GM12878 (cell line): Measurements from ENCODE around the gene MR1. TPM values are rescaled to one million over a fixed set of nuclear protein-coding genes. Genes with fewer than 3 reads are reported as not detected.

Experiments used
- EP300 ChIP-seq, 2 experiments: fragments of 150-350 bp in 1 of 2; IDR thresholded peaks; 2 replicates each; pipeline ENCODE4 v1.6.1; 2011 to 2012; ENCODE audit warnings: low read depth in 2 of 2, low read length in 2 of 2, borderline replicate concordance in 1 of 2, improper control_type of control experiment in 1 of 2, inconsistent platforms in 1 of 2; ENCODE audit not compliant: control insufficient read depth in 1 of 2
- FOXK2 ChIP-seq: fragments of 450-650 bp; IDR thresholded peaks from 2 replicates; pipeline ENCODE4 v1.6.1; 2017; ENCODE audit warnings: mild to moderate bottlenecking, moderate library complexity
- GATAD2B ChIP-seq: fragments of 450-650 bp; conservative IDR thresholded peaks from 2 replicates; pipeline ENCODE4 v1.6.1; 2017; ENCODE audit warnings: low read depth, mild to moderate bottlenecking, moderate library complexity
- NFYA ChIP-seq: IDR thresholded peaks from 2 replicates; pipeline ENCODE4 v1.6.1; 2011; ENCODE audit warnings: low read depth, mild to moderate bottlenecking, low read length, improper control_type of control experiment, borderline replicate concordance
- PAX8 ChIP-seq: fragments of 450-650 bp; IDR thresholded peaks from 2 replicates; pipeline ENCODE4 v1.6.1; 2017; ENCODE audit warnings: mild to moderate bottlenecking, moderate library complexity
- PML ChIP-seq: IDR thresholded peaks from 2 replicates; pipeline ENCODE4 v1.6.1; 2012; ENCODE audit warnings: low read length, inconsistent platforms
- POLR2A ChIP-seq: IDR thresholded peaks from 2 replicates; pipeline ENCODE4 v1.6.1; 2011; ENCODE audit warnings: low read depth, mild to moderate bottlenecking, low read length
- POLR2AphosphoS2 ChIP-seq: IDR thresholded peaks from 2 replicates; pipeline ENCODE4 v1.6.1; 2011; ENCODE audit warnings: low read depth, mild to moderate bottlenecking, low read length, improper control_type of control experiment, moderate library complexity
- POLR2AphosphoS5 ChIP-seq: IDR thresholded peaks from 2 replicates; pipeline ENCODE4 v1.6.1; 2011; ENCODE audit warnings: mild to moderate bottlenecking, low read length, inconsistent platforms
- PRDM15 ChIP-seq: fragments of 450-650 bp; formaldehyde crosslinking; IDR thresholded peaks from 2 replicates; pipeline ENCODE4 v1.4.0; 2020; ENCODE audit warnings: mild to moderate bottlenecking, moderate library complexity
- RBBP5 ChIP-seq: fragments of 200-600 bp; sonication (generic); conservative IDR thresholded peaks from 2 replicates; pipeline ENCODE4 v1.6.1; 2016
- SIX5 ChIP-seq: IDR thresholded peaks from 2 replicates; pipeline ENCODE4 v1.6.1; 2011; ENCODE audit warnings: mild to moderate bottlenecking, low read depth, low read length, moderate library complexity; ENCODE audit not compliant: severe bottlenecking
- SMAD1 ChIP-seq: fragments of 450-650 bp; IDR thresholded peaks from 2 replicates; pipeline ENCODE4 v1.6.1; 2018; ENCODE audit warnings: mild to moderate bottlenecking, low read depth; ENCODE audit not compliant: partially characterized antibody
- STAT3 ChIP-seq: IDR thresholded peaks from 2 replicates; pipeline ENCODE4 v1.6.1; 2011; ENCODE audit warnings: low read depth, low read length, improper control_type of control experiment
- TARDBP ChIP-seq: IDR thresholded peaks from 2 replicates; pipeline ENCODE4 v1.6.1; 2016; ENCODE audit warnings: borderline replicate concordance
- ZBED1 ChIP-seq: IDR thresholded peaks from 2 replicates; pipeline ENCODE4 v1.6.1; 2016; ENCODE audit warnings: borderline replicate concordance
- ZSCAN29 ChIP-seq: fragments of 450-650 bp; IDR thresholded peaks from 2 replicates; pipeline ENCODE4 v1.6.1; 2017; ENCODE audit warnings: mild to moderate bottlenecking, moderate library complexity
- polyA plus RNA-seq, 11 experiments: library from polyadenylated mRNA; depleted of rRNA in 4 of 11; unstranded in 6 of 11; stranded (reverse) in 5 of 11; fragments of >200 nt; fragmentation: Nextera tagmentation in 4 of 11; fragmentation: Illumina TruSeq in 1 of 11; extraction: Ambion mirVana in 4 of 11; extraction: Trizol in 1 of 11; gene quantifications; 1 replicate in 1 of 11; 2 replicates in 10 of 11; pipeline versions ENCODE4 v1.2.1 to v1.2.3, GENCODE V29; 2011 to 2016; ENCODE audit warnings: inconsistent platforms in 2 of 11, missing spikeins in 2 of 11, low read depth in 1 of 11
- total RNA-seq, 4 experiments: library from RNA; depleted of rRNA in 3 of 4; stranded (reverse); fragments of >200 nt in 3 of 4; fragmentation: Illumina TruSeq in 1 of 4; extraction: Trizol in 1 of 4; gene quantifications; 2 replicates each; pipeline versions ENCODE4 v1.2.1 to v1.2.3, GENCODE V29; 2013 to 2021
- TF ChIP-seq, protein P1 (sequence below): fragments of 450-650 bp; IDR thresholded peaks from 2 replicates; pipeline ENCODE4 v1.6.1; 2016; ENCODE audit warnings: mild to moderate bottlenecking
- TF ChIP-seq, protein P2 (sequence below): fragments of 450-650 bp; IDR thresholded peaks from 2 replicates; pipeline ENCODE4 v1.6.1; 2018; ENCODE audit warnings: mild to moderate bottlenecking, low read depth, moderate library complexity; ENCODE audit not compliant: partially characterized antibody
- TF ChIP-seq, protein P3 (sequence below): IDR thresholded peaks from 2 replicates; pipeline ENCODE4 v1.6.1; 2011; ENCODE audit warnings: borderline replicate concordance, low read depth, mild to moderate bottlenecking, moderate library complexity, mixed read lengths, low read length; ENCODE audit not compliant: insufficient read depth; ENCODE audit errors: extremely low read length
- TF ChIP-seq, protein P4 (sequence below): IDR thresholded peaks from 2 replicates; pipeline ENCODE4 v1.6.1; 2012; ENCODE audit warnings: low read depth, low read length, improper control_type of control experiment

Gene MR1
- total and polyA plus RNA-seq, 10 of the 15 experiments (the other 5 are each of a cell fraction or from before 2014, with no cell fraction given) = 24.7 to 65.9 (median 30.9) TPM

DNA sequence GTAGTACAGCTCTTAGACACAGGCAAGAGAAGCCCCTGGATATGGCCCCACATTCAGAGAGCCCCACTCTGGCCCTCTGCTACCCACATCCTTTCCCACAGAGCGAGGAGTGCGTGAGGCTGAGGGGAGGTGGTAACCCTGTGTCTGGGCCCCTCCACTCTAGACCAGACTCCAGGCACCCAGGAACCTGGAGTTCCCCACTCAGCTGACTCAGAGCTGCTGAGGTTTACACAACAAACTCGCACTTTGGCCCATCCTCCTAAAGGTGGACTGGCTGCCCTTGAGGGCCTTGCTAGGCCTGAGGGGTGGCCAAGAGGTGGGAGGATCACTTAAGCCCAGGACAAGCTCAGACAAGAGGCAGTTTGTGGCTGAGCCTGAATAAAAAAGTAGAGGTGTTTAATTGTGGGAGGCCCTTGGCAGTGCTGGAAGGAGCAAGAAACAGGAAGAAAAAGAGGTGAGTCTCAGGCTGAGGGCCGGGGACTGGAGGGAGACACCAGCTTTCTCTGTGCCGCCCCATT is 10.7 kb downstream of the MR1 start (continued):
- TF ChIP-seq TARDBP (no peak), SMAD1 (no peak), STAT3 (no peak), GATAD2B (peak; percentile 85), NFYA (no peak), PRDM15 (CRISPR knock-in tag) (no peak), POLR2A (peak; percentile 51; the same call in 1 of the 2 replicates), PML (no peak), FOXK2 (no peak; the same call in 1 of the 2 replicates), PAX8 (no peak), POLR2AphosphoS5 (peak; percentile 52; the same call in 1 of the 2 replicates), POLR2AphosphoS2 (no peak), EP300 (IDR thresholded peaks at IDR 0.05; ENCODE audit: borderline replicate concordance in 1 of 2, control insufficient read depth in 1 of 2, low read depth in 2 of 2, low read length in 2 of 2) (peak in 1 of 2 experiments; percentile 44; a peak in 1 of 4 replicates), ZBED1 (no peak), ZSCAN29 (no peak), SIX5 (no peak), RBBP5 (no peak)
- TF ChIP-seq, protein P1, sequence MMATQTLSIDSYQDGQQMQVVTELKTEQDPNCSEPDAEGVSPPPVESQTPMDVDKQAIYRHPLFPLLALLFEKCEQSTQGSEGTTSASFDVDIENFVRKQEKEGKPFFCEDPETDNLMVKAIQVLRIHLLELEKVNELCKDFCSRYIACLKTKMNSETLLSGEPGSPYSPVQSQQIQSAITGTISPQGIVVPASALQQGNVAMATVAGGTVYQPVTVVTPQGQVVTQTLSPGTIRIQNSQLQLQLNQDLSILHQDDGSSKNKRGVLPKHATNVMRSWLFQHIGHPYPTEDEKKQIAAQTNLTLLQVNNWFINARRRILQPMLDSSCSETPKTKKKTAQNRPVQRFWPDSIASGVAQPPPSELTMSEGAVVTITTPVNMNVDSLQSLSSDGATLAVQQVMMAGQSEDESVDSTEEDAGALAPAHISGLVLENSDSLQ = no peak
- TF ChIP-seq, protein P2, sequence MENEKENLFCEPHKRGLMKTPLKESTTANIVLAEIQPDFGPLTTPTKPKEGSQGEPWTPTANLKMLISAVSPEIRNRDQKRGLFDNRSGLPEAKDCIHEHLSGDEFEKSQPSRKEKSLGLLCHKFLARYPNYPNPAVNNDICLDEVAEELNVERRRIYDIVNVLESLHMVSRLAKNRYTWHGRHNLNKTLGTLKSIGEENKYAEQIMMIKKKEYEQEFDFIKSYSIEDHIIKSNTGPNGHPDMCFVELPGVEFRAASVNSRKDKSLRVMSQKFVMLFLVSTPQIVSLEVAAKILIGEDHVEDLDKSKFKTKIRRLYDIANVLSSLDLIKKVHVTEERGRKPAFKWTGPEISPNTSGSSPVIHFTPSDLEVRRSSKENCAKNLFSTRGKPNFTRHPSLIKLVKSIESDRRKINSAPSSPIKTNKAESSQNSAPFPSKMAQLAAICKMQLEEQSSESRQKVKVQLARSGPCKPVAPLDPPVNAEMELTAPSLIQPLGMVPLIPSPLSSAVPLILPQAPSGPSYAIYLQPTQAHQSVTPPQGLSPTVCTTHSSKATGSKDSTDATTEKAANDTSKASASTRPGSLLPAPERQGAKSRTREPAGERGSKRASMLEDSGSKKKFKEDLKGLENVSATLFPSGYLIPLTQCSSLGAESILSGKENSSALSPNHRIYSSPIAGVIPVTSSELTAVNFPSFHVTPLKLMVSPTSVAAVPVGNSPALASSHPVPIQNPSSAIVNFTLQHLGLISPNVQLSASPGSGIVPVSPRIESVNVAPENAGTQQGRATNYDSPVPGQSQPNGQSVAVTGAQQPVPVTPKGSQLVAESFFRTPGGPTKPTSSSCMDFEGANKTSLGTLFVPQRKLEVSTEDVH = no peak
- TF ChIP-seq, protein P3, sequence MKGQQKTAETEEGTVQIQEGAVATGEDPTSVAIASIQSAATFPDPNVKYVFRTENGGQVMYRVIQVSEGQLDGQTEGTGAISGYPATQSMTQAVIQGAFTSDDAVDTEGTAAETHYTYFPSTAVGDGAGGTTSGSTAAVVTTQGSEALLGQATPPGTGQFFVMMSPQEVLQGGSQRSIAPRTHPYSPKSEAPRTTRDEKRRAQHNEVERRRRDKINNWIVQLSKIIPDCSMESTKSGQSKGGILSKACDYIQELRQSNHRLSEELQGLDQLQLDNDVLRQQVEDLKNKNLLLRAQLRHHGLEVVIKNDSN = no peak
- TF ChIP-seq, protein P4, sequence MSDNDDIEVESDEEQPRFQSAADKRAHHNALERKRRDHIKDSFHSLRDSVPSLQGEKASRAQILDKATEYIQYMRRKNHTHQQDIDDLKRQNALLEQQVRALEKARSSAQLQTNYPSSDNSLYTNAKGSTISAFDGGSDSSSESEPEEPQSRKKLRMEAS = no peak
